ENCODE results near the gene AATK. TPM values are rescaled to one million over a fixed set of nuclear protein-coding genes. Genes with fewer than 3 reads are reported as not detected.

The AATK gene
- total and polyA plus RNA-seq, 2 of the 13 experiments (the other 11 are each of a cell fraction or from before 2014, with no cell fraction given), result 2.9 to 8.4 TPM

DNA sequence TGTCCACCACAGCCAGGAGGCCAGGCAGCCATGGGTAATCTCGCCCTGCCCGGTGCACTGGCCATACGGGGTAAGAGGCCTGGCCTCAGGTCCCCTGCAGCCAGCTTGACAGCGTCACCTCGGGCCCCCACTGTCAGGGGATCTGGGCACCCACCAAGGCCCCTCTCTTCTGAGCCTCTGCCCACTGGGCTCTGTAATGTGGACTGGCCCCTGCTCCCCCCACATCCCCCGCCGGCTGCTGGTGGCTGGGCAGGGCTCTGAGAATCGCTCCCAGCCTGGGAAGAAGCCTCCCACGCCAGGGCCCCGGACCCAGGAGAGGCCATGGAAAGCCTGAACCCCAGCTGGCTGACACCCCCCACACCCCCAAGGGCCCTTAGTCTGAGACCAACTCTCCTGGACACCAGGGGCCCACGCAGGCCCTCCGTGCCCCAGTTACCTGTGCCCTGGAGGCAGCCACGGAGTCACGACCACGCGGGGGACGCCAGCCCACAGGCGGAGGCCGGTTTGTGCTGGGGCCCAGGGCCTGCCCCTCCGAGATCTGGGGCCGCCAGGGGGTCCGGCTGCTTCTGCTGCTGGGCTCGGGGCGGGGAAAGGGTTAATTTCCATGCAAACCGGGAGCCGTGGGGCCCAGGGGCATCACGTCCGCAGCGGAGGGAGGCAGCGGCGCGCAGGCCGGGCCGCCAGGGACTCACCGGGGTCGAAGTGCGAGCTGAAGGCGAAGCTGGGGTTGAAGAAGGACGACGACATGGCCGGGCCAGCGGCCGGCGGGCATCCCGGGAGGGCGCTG, 582 bp downstream of the AATK start, which contains the start of gene PVALEF (continued):
- TF ChIP-seq, protein P1, sequence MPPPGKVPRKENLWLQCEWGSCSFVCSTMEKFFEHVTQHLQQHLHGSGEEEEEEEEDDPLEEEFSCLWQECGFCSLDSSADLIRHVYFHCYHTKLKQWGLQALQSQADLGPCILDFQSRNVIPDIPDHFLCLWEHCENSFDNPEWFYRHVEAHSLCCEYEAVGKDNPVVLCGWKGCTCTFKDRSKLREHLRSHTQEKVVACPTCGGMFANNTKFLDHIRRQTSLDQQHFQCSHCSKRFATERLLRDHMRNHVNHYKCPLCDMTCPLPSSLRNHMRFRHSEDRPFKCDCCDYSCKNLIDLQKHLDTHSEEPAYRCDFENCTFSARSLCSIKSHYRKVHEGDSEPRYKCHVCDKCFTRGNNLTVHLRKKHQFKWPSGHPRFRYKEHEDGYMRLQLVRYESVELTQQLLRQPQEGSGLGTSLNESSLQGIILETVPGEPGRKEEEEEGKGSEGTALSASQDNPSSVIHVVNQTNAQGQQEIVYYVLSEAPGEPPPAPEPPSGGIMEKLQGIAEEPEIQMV (CRISPR knock-in tag; IDR thresholded peaks at IDR 0.05; ENCODE audit: low read depth), result peak; percentile 92
- TF ChIP-seq ZNF841 (CRISPR knock-in tag; IDR thresholded peaks at IDR 0.05; ENCODE audit: borderline replicate concordance), result no peak
- peak; percentile 92 for TF ChIP-seq ZNF296 (CRISPR knock-in tag; conservative IDR thresholded peaks at IDR 0.05)
- TF ChIP-seq ZNF672 (CRISPR knock-in tag; IDR thresholded peaks at IDR 0.05), result no peak
- TF ChIP-seq, protein P2, sequence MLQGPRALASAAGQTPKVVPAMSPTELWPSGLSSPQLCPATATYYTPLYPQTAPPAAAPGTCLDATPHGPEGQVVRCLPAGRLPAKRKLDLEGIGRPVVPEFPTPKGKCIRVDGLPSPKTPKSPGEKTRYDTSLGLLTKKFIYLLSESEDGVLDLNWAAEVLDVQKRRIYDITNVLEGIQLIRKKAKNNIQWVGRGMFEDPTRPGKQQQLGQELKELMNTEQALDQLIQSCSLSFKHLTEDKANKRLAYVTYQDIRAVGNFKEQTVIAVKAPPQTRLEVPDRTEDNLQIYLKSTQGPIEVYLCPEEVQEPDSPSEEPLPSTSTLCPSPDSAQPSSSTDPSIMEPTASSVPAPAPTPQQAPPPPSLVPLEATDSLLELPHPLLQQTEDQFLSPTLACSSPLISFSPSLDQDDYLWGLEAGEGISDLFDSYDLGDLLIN (CRISPR knock-in tag; IDR thresholded peaks at IDR 0.05; ENCODE audit: borderline replicate concordance), result 0 out of 2 replicates have a peak, but pooled peaks have one; percentile 31
- no peak for TF ChIP-seq KAT2B (IDR thresholded peaks at IDR 0.05; ENCODE audit: borderline replicate concordance, low read depth, low read length)
- TF ChIP-seq TBP (CRISPR knock-in tag; IDR thresholded peaks at IDR 0.05), result no peak
- TF ChIP-seq ZNF460 (CRISPR knock-in tag; IDR thresholded peaks at IDR 0.05; ENCODE audit: borderline replicate concordance), result no peak
- TF ChIP-seq ZNF441 (CRISPR knock-in tag; IDR thresholded peaks at IDR 0.05; ENCODE audit: borderline replicate concordance), result peak; percentile 76
- peak; percentile 53 for TF ChIP-seq TARDBP (CRISPR knock-in tag; IDR thresholded peaks at IDR 0.05)
- no peak; the same call in 1 of the 2 replicates for TF ChIP-seq AHR (CRISPR knock-in tag; IDR thresholded peaks at IDR 0.05)
- peak; percentile 58; the same call in 1 of the 2 replicates for TF ChIP-seq NKX3-1 (CRISPR knock-in tag; IDR thresholded peaks at IDR 0.05)
- TF ChIP-seq XRCC5 (optimal IDR thresholded peaks at IDR 0.05; ENCODE audit: low read length), result peak; percentile 36
- peak; percentile 87 for TF ChIP-seq KLF12 (CRISPR knock-in tag; IDR thresholded peaks at IDR 0.05; ENCODE audit: borderline replicate concordance)
- TF ChIP-seq FOXJ3 (CRISPR knock-in tag; IDR thresholded peaks at IDR 0.05; ENCODE audit: borderline replicate concordance), result peak; percentile 73; the same call in 1 of the 2 replicates
- peak; percentile 68 for TF ChIP-seq MED1 (CRISPR knock-in tag; IDR thresholded peaks at IDR 0.05)
- TF ChIP-seq, protein P3, sequence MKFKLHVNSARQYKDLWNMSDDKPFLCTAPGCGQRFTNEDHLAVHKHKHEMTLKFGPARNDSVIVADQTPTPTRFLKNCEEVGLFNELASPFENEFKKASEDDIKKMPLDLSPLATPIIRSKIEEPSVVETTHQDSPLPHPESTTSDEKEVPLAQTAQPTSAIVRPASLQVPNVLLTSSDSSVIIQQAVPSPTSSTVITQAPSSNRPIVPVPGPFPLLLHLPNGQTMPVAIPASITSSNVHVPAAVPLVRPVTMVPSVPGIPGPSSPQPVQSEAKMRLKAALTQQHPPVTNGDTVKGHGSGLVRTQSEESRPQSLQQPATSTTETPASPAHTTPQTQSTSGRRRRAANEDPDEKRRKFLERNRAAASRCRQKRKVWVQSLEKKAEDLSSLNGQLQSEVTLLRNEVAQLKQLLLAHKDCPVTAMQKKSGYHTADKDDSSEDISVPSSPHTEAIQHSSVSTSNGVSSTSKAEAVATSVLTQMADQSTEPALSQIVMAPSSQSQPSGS (CRISPR knock-in tag; IDR thresholded peaks at IDR 0.05), result no peak
- TF ChIP-seq, protein P4, sequence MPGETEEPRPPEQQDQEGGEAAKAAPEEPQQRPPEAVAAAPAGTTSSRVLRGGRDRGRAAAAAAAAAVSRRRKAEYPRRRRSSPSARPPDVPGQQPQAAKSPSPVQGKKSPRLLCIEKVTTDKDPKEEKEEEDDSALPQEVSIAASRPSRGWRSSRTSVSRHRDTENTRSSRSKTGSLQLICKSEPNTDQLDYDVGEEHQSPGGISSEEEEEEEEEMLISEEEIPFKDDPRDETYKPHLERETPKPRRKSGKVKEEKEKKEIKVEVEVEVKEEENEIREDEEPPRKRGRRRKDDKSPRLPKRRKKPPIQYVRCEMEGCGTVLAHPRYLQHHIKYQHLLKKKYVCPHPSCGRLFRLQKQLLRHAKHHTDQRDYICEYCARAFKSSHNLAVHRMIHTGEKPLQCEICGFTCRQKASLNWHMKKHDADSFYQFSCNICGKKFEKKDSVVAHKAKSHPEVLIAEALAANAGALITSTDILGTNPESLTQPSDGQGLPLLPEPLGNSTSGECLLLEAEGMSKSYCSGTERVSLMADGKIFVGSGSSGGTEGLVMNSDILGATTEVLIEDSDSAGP (CRISPR knock-in tag; IDR thresholded peaks at IDR 0.05; ENCODE audit: borderline replicate concordance), result peak; percentile 67
- peak; percentile 91 for TF ChIP-seq PHF8 (CRISPR knock-in tag; IDR thresholded peaks at IDR 0.05)
- peak; percentile 43; the same call in 1 of the 2 replicates for TF ChIP-seq ZFP37 (CRISPR knock-in tag; IDR thresholded peaks at IDR 0.05; ENCODE audit: borderline replicate concordance)
- no peak for TF ChIP-seq NFYC (CRISPR knock-in tag; IDR thresholded peaks at IDR 0.05)
- peak; percentile 85; the same call in 1 of the 2 replicates for TF ChIP-seq ZNF547 (CRISPR knock-in tag; IDR thresholded peaks at IDR 0.05)
- no peak for TF ChIP-seq ZNF24 (IDR thresholded peaks at IDR 0.05)
- TF ChIP-seq, protein P5, sequence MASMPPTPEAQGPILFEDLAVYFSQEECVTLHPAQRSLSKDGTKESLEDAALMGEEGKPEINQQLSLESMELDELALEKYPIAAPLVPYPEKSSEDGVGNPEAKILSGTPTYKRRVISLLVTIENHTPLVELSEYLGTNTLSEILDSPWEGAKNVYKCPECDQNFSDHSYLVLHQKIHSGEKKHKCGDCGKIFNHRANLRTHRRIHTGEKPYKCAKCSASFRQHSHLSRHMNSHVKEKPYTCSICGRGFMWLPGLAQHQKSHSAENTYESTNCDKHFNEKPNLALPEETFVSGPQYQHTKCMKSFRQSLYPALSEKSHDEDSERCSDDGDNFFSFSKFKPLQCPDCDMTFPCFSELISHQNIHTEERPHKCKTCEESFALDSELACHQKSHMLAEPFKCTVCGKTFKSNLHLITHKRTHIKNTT (CRISPR knock-in tag; IDR thresholded peaks at IDR 0.05), result 0 out of 2 replicates have a peak, but pooled peaks have one; percentile 14

Measured in HepG2 (cell line).